ENCODE measurements around the gene BCR.

DNA sequence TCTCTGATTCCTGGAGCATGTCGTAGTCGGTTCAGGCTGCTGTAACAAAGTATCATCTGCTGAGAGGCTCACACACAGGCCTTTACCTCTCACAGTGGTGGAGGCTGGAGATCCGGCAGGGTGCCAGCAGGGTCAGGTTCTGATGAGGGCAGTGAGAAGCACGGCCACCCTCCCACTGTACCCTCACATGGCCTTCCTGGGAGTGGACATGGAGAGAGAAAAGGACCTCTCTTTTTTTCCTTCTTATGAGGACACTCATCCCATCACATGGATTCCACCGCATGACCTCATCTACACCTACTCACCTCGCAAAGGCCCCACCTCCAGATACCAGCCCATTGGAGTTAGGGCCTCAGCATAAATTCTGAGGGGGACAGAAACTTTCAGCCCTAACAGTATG, 99.5 kb downstream of the BCR start:
- TF ChIP-seq, protein P1, sequence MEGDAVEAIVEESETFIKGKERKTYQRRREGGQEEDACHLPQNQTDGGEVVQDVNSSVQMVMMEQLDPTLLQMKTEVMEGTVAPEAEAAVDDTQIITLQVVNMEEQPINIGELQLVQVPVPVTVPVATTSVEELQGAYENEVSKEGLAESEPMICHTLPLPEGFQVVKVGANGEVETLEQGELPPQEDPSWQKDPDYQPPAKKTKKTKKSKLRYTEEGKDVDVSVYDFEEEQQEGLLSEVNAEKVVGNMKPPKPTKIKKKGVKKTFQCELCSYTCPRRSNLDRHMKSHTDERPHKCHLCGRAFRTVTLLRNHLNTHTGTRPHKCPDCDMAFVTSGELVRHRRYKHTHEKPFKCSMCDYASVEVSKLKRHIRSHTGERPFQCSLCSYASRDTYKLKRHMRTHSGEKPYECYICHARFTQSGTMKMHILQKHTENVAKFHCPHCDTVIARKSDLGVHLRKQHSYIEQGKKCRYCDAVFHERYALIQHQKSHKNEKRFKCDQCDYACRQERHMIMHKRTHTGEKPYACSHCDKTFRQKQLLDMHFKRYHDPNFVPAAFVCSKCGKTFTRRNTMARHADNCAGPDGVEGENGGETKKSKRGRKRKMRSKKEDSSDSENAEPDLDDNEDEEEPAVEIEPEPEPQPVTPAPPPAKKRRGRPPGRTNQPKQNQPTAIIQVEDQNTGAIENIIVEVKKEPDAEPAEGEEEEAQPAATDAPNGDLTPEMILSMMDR (IDR thresholded peaks at IDR 0.05; ENCODE audit: insufficient read depth, low read length), result no peak
- no peak for TF ChIP-seq POLR2AphosphoS5 (IDR thresholded peaks at IDR 0.05; ENCODE audit: low read depth)
- no peak for TF ChIP-seq GABPA (IDR thresholded peaks at IDR 0.05; ENCODE audit: low read depth)
